SK-MEL-5 (cell line): ENCODE measurements around the gene OTUD1. TPM values are rescaled to one million over a fixed set of nuclear protein-coding genes. Genes with fewer than 3 reads are reported as not detected.
A peak's percentile ranks its signal among the peaks of the same experiment; 100 is the strongest.

Source experiments
- DNase-seq: peaks from one replicate; pipeline ENCODE4 v3.0.0-alpha.2; 2016; ENCODE audit warnings: low read depth, low spot score
- in situ Hi-C: cut with HindIII; loops from 2 replicates; pipeline ENCODE4 v1.10.0; 2016; ENCODE audit warnings: low sequenced_read_pairs, high pct_unique_total_duplicates, low pct_unique_long_range_greater_than_20kb
- total RNA-seq: library from RNA; depleted of rRNA; stranded (reverse); fragments of >200 nt; shearing (Covaris generic); gene quantifications from 2 replicates; pipeline ENCODE4 v1.2.3, GENCODE V29; 2014

The OTUD1 gene
- total RNA-seq, 1 experiment from 2014 or later: 5.4 TPM

DNA sequence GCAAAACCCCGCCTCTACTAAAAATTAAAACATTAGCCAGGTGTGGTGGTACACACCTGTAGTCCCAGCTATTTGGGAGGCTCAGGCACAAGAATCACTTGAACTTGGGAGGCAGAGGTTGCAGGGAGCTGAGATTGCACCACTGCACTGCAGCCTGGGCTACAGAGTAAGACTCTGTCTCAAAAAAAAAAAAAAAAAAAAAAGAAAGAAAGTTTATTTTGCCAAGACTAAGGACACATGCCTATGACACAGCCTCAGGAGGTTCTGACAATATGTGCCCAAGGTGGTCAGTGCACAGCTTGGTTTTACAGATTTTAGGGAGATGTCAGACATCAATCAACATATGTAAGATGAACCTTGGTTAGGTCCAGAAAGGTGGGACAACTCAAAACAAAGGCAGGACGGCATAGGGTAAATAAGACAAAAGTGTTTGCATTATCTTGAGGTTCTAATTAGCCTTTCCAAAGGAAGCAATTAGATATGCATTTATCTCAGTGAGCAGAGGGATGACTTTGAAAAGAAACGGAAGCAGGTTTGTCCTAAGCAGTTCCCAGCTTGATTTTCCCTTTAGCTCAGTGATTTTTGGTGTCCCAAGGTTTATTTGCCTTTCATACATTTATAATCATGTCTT is 20.7 kb upstream of the OTUD1 start:
- in situ Hi-C loops: no loop called here
- no peak for DNase-seq

DNA sequence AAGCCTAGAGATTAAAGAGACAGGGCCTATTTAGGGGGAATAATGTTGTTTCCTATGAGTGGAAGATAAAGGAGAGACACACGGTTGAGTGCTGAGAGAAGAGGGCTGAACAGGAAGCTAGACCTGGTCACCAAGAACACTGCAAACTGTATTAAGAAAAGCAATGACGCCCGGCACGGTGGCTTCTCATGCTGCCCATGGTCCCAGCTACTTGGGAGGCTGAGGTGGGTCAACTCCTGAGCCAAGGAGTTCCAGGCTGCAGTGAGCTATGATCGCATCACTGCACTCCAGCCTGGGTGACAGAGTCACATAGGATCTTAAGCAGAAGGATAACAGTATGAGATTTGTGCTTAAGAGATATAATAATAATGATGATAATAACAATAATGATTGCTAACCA is 19.7 kb upstream of the OTUD1 start:
- in situ Hi-C loops: no loop called here
- DNase-seq: no peak

- no peak for DNase-seq
- in situ Hi-C loops: no loop called here
Observed at GRCh38 chr10:23419655-23420329, 19.1 kb upstream of the OTUD1 start.

- in situ Hi-C loops: no loop called here
- DNase-seq: no peak
Observed at GRCh38 chr10:23421397-23421796, 17.5 kb upstream of the OTUD1 start.

DNA sequence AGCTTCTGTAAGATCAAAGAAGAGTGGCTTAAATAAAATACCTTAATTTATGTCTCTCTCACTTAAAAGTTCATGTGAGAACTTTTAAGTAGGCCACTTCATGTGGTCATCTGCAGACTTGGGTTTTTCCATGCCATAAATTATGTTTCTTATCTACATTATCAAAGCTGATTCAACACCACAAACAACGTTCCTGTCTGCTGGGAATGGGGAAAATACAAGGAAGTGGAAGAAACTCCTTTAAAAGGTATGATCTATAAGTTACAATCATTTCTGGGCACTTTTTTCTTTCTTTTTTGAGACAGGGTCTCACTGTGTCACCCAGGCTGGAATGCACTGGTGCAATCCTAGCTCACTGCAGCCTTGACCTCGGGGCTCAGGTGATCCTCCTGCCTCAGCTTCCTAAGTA is 16.9 kb upstream of the OTUD1 start:
- no peak for DNase-seq
- in situ Hi-C loops: no loop called here

DNA sequence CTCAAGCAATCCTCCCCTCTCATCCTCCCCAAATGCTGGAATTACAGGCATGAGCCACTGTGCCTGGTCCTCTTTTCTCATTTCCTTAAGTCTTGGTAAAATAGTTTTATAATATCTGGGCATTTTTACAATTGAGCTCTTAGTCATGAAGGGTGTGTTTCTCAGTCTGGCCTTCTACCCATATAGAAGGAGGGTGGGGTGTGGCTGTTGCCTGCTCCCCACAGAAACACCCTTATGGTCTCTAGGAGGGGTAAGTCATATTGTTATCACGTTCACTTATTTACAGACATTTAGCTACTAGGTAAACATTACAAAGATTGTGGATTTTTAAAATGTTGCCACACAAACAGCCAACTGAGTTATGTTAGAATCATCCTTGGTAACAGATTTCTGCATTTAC is 6.7 kb upstream of the OTUD1 start:
- no peak for DNase-seq
- in situ Hi-C loops: no loop called here

GRCh38 chr10:23432639-23433038 is 6.2 kb upstream of the OTUD1 start:
- in situ Hi-C loops: no loop called here
- no peak for DNase-seq

DNA sequence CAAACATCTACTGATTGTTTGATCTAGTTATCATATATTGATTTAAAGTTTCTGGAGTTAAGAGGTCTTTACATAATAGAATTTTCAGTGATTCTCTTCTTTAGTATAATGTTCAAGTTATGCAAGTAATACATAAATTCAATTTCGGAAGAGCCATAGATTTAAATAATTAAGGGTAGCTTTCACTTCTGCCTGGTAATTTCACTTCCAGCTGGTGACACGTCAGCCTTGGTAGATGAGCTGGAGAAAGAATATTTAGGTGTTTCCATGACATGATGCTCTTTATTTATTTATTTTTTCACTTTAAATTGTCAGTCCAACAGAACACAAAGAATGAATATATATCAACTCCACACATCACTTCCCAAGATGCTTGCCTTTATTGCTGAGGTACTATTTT is 5.2 kb upstream of the OTUD1 start:
- in situ Hi-C loops: no loop called here
- DNase-seq: no peak

DNA sequence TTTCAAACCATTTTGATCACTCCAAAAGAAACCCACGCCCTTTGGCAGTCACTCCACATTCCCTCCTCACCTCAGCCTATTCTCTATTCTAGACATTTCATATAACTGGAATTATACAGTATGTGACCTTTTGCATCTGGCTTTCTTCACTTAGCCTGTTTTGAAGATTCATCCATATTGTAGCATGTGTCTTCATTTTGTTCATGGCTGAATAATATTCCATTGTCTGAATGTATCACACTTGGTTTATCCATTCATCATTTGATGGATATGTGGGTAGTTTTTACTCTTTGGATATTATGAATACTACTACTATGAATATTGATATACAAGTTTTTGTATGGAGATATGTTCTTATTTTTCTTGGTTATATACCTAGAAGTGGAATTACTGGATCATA is 3.5 kb upstream of the OTUD1 start:
- in situ Hi-C loops: no loop called here
- no peak for DNase-seq

- DNase-seq: no peak
Observed at GRCh38 chr10:23436983-23437382, 1.9 kb upstream of the OTUD1 start.

GRCh38 chr10:23437963-23438546 is 820 bp upstream of the OTUD1 start:
- in situ Hi-C loops: no loop called here
- DNase-seq: no peak

More at GRCh38 chr10:23436983-23437382, 1.9 kb upstream of the OTUD1 start:
- in situ Hi-C loops: no loop called here

- in situ Hi-C loops: no loop called here
- no peak for DNase-seq
Observed at GRCh38 chr10:23439452-23439960, 631 bp downstream of the OTUD1 start.

- in situ Hi-C loops: no loop called here
- DNase-seq: peak; percentile 4
Observed at GRCh38 chr10:23439961-23440889, 1.4 kb downstream of the OTUD1 start.

DNA sequence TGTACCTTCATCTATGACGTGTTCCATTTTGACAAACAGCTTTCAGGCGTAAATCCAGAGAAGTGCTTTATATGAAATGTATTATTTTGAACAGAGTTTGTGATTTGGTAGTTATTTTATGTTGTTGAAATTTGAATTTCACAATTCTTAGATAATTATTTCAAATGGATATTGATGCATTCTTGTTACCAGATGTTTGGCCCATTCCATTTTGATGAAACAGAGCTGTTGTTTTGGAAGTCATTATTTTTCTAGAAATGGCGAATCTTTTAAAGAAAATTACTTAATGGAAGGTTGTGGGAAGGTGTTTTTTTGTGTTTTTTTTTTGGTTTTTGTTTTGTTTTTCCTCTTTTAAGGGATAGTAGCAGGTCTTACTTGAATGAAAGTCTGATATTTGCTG is 2.4 kb downstream of the OTUD1 start:
- in situ Hi-C loops: no loop called here

DNA sequence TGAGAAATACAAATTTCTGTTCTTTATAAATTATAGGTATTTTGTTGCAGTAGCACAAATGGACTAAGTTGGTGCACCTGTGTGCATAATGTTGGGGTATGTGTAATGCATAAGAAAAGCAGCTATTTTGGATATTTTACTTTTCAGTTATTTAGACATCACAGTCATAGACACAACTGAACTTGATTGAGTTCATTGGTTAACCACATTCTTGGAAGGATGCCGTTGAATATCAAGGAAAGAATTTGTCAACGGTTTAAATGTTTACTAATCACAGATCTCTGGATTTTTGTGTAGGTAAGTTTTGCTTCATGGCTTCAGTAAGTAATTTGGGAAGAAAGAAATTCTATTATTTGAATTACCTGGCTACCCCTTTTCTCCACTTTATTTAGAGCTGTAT is 4.1 kb downstream of the OTUD1 start:
- DNase-seq: no peak
- in situ Hi-C loops: no loop called here

More for the DNA sequence above, 2.4 kb downstream of the OTUD1 start:
- DNase-seq: no peak

GRCh38 chr10:23445591-23445990 is 6.7 kb downstream of the OTUD1 start:
- DNase-seq: no peak
- in situ Hi-C loops: no loop called here

DNA sequence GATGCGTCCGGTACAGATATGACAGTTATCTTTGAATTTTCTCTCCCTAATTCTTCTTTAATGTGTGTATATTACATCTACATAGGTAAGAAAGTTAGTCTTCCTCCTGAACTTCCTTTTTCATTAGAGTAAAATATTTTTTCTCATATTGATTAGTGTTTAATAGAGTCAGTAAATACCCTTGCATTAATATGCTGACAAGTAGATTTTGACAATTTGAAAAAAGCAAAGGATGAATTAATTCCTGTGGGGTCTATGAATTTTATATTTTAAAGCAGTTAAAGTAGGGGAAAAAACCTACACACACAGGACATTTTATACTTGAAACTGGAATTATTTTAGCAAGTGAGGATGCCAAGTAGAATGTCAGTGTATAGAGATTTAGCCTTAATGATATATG is 9.4 kb downstream of the OTUD1 start:
- DNase-seq: no peak
- in situ Hi-C loops: no loop called here
